HepG2 (cell line): ENCODE data around the gene SH3PXD2A. TPM values are rescaled to one million over a fixed set of nuclear protein-coding genes. Genes with fewer than 3 reads are reported as not detected.

Source experiments
- BCL3 ChIP-seq: sonication (generic); formaldehyde crosslinking; IDR thresholded peaks from 2 replicates; pipeline ENCODE4 v1.5.1; 2020; ENCODE audit warnings: mild to moderate bottlenecking, missing genetic modification reagents, moderate library complexity
- E2F2 ChIP-seq: sonication (generic); formaldehyde crosslinking; IDR thresholded peaks from 2 replicates; pipeline ENCODE4 v1.4.0; 2020; ENCODE audit warnings: missing genetic modification reagents, borderline replicate concordance
- E2F5 ChIP-seq: sonication (generic); formaldehyde crosslinking; conservative IDR thresholded peaks from 2 replicates; pipeline ENCODE4 v1.4.0; 2020; ENCODE audit warnings: missing genetic modification reagents
- EP300 ChIP-seq, 3 experiments: sonication (generic) in 1 of 3; formaldehyde crosslinking in 1 of 3; IDR thresholded peaks; 2 replicates each; pipeline versions ENCODE4 v1.5.1 to v1.6.1; 2011 to 2020; ENCODE audit warnings: low read depth in 2 of 3, low read length in 2 of 3, borderline replicate concordance in 1 of 3, improper control_type of control experiment in 1 of 3, mild to moderate bottlenecking in 1 of 3, missing genetic modification reagents in 1 of 3, moderate library complexity in 1 of 3
- FOXC1 ChIP-seq: sonication (generic); formaldehyde crosslinking; IDR thresholded peaks from 2 replicates; pipeline ENCODE4 v1.8.0; 2022; ENCODE audit warnings: mild to moderate bottlenecking, missing genetic modification reagents, borderline replicate concordance
- HIC2 ChIP-seq: sonication (generic); formaldehyde crosslinking; IDR thresholded peaks from 2 replicates; pipeline ENCODE4 v1.9.0; 2022; ENCODE audit warnings: low read depth, missing genetic modification reagents
- JUND ChIP-seq: sonication (generic); formaldehyde crosslinking; IDR thresholded peaks from 2 replicates; pipeline ENCODE4 v1.8.0; 2022; ENCODE audit warnings: mild to moderate bottlenecking, missing genetic modification reagents
- LRRFIP1 ChIP-seq: sonication (generic); formaldehyde crosslinking; conservative IDR thresholded peaks from 2 replicates; pipeline ENCODE4 v1.4.0; 2020; ENCODE audit warnings: missing genetic modification reagents
- PHF5A ChIP-seq: IDR thresholded peaks from one replicate; pipeline ENCODE4 v1.6.1; 2018; ENCODE audit warnings: low read depth, missing genetic modification reagents; ENCODE audit not compliant: unreplicated experiment
- THAP9 ChIP-seq: sonication (generic); formaldehyde crosslinking; IDR thresholded peaks from 2 replicates; pipeline ENCODE4; 2020; ENCODE audit warnings: missing genetic modification reagents, mild to moderate bottlenecking, borderline replicate concordance
- ZFP37 ChIP-seq: sonication (generic); formaldehyde crosslinking; IDR thresholded peaks from 2 replicates; pipeline ENCODE4 v1.4.0; 2020; ENCODE audit warnings: missing genetic modification reagents, borderline replicate concordance
- ZNF274 ChIP-seq: sonication (generic); formaldehyde crosslinking; IDR thresholded peaks from 2 replicates; pipeline ENCODE4 v1.5.1; 2020; ENCODE audit warnings: mild to moderate bottlenecking, missing genetic modification reagents
- ZNF3 ChIP-seq: IDR thresholded peaks from 2 replicates; pipeline ENCODE4 v1.7.0; 2017; ENCODE audit warnings: inconsistent platforms
- ZNF333 ChIP-seq: sonication (generic); formaldehyde crosslinking; IDR thresholded peaks from 2 replicates; pipeline ENCODE4 v1.4.0; 2020; ENCODE audit warnings: mild to moderate bottlenecking, missing genetic modification reagents, borderline replicate concordance
- ZNF552 ChIP-seq: sonication (generic); formaldehyde crosslinking; IDR thresholded peaks from 2 replicates; pipeline ENCODE4 v1.9.0; 2022; ENCODE audit warnings: missing genetic modification reagents, mild to moderate bottlenecking, borderline replicate concordance
- polyA plus RNA-seq, 8 experiments: library from polyadenylated mRNA; depleted of rRNA in 3 of 8; stranded (reverse) in 7 of 8; unstranded in 1 of 8; fragments of >200 nt; fragmentation: Illumina TruSeq in 4 of 8; extraction: Trizol in 4 of 8; gene quantifications; 2 replicates each; pipeline versions ENCODE4 v1.2.1 to v1.2.3, GENCODE V29; 2011 to 2016; ENCODE audit warnings: low read depth in 4 of 8, missing spikeins in 1 of 8, mixed read lengths in 1 of 8; ENCODE audit not compliant: insufficient read depth in 1 of 8
- total RNA-seq, 5 experiments: library from RNA; depleted of rRNA; stranded (reverse); fragments of >200 nt; fragmentation: Illumina TruSeq; extraction: Trizol; gene quantifications; 2 replicates each; pipeline ENCODE4 v1.2.3, GENCODE V29; 2016; ENCODE audit warnings: low read depth in 1 of 5

The SH3PXD2A gene
- total and polyA plus RNA-seq, 2 of the 13 experiments (the other 11 are each of a cell fraction or from before 2014, with no cell fraction given): 11.1 to 11.3 TPM

GRCh38 chr10:103781329-103782061 is 73.9 kb downstream of the SH3PXD2A start (continued):
- TF ChIP-seq BCL3 (CRISPR knock-in tag): no peak
- TF ChIP-seq EP300 (IDR thresholded peaks at IDR 0.05; ENCODE audit: low read depth in 2 of 2, low read length in 2 of 2): no peak
- TF ChIP-seq EP300 (CRISPR knock-in tag; IDR thresholded peaks at IDR 0.05; ENCODE audit: borderline replicate concordance): no peak
- no peak for TF ChIP-seq ZNF274 (CRISPR knock-in tag)
- TF ChIP-seq E2F5 (CRISPR knock-in tag): no peak
- TF ChIP-seq ZNF3 (CRISPR knock-in tag): no peak
- no peak for TF ChIP-seq LRRFIP1
- TF ChIP-seq ZNF333: peak; percentile 92
- TF ChIP-seq ZFP37 (CRISPR knock-in tag): no peak
- no peak for TF ChIP-seq THAP9 (CRISPR knock-in tag)
- no peak for TF ChIP-seq E2F2 (CRISPR knock-in tag)
- no peak for TF ChIP-seq JUND
- TF ChIP-seq HIC2 (CRISPR knock-in tag): no peak
- no peak for TF ChIP-seq FOXC1
- no peak for TF ChIP-seq PHF5A (CRISPR knock-in tag)
- TF ChIP-seq ZNF552 (CRISPR knock-in tag): no peak
